K562 treated with DMSO at 1 percent for 12 hours (cell line): ENCODE measurements around the gene TCF3. TPM values are rescaled to one million over a fixed set of nuclear protein-coding genes. Genes with fewer than 3 reads are reported as not detected.

Experiments
- total RNA-seq: library from RNA; unstranded; fragments of 300-600 nt; gene quantifications from 2 replicates; pipeline ENCODE4 v1.2.3, GENCODE V29; 2022; ENCODE audit not compliant: insufficient read depth

Gene TCF3
- 47.2 and 94.8 TPM in 2 replicates for total RNA-seq

GRCh38 chr19:1652471-1653299, at the start of gene TCF3:
TCF3 (minus strand) TSS chr19:1652615; CDS start chr19:1650248, 2,367 bp downstream.

DNA sequence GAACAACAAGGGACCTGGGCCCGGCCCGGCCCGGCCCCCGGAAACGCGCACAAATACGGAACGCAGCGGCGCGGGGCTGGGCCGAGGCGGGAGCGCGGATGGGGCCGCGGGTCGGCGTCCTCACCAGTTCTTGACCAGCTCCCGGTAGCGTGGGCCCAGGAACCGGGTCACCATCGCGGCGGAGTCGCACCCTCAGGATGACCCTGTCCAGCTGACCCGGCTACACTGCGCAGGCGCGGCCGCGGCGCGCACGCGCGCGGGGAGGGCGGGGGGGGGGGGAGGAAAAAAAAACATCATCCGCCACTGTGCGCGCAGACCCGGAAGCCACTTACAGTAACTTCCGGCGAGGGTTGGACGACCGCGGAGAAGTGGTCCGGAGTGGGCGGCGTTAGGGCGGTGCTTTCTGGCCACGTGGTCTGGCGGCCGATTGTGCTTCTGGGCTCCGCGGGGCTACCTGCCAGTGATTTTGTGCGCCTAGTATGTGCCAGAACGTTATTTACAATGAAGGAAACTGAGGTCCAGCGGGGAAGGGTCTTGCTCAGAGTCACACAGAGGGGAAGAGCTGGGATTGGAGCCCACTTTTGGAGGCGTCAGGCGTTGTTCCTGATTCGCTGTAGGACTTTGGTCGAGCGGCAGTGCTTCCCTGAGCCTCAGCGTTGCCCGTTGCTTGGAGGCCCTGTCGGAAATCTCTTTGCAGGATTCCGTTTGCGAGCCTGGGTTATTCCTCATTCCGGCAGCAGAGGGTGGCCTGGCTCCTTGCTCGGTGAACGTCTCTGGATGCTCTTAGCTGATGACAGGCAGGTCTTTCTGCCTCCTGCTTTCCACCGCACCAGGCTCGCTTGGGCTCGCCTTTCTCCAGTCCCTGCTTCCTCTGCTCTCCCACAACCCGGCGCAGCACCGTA, 46.9 kb downstream of the TCF3 start, which contains the start of gene UQCR11:
UQCR11 (minus strand) TSS at position 227 of the 902 bp plus-strand sequence; CDS start at position 174, 53 bp downstream.

DNA sequence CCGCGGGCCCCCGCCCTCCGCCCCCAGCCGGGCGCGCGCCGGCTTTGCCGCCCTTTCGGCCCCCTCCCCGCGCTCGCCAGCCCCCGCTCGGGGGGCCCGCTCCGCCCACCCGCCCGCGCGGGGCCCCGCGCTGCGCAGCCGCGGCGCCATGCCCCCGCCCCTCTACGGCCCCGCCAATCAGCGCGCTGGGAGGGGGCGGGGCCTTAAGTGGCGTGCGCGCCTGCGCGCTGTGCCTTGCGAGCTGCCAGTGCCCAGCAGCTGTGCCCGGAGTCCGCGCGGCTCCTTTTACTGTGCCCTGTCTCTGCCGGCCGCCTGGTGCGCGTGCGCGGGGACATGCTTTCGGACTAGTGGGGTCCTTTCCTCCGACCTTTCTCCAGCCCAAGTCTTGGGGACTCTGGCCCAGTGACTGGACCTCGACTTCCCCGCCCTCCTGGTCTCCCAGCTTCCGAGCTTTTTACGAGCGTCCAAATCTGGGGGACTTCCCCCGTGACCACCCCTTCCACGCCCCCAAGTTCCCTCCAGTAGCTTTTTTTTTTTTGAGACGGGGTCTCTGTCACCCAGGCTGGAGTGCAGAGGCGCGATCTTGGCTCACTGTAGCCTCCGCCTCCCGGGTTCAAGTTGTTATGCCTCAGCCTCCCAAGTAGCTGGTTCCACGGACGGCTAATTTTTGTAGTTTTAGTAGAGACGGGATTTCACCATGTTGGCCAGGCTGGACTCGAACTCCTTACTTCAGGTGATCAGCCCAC, 59.5 kb downstream of the TCF3 start, which contains the start of gene MBD3:
MBD3 (minus strand) TSS at position 111 of the 746 bp plus-strand sequence. CDS start 234 bp downstream, outside the sequence.

GRCh38 chr19:1568320-1569019, 83.9 kb downstream of the TCF3 start, which contains the start of gene MEX3D:
MEX3D (minus strand) TSS chr19:1568325; CDS start chr19:1568058, 267 bp downstream.

Other genes with a start within 250 kb of the TCF3 start
- 92.5 and 122 TPM in 2 replicates for gene DAZAP1, start 245.0 kb downstream of the TCF3 start, total RNA-seq
- gene RPS15, start 214.2 kb downstream of the TCF3 start, total RNA-seq: 5,123 and 6,382 TPM in 2 replicates
- 1.0 TPM in 1 of 2 replicates, not detected in the other for gene APC2, start 202.5 kb downstream of the TCF3 start, total RNA-seq
- 30.4 and 46.1 TPM in 2 replicates for gene C19orf25, start 173.4 kb downstream of the TCF3 start, total RNA-seq
- 3.8 TPM in 2 replicates for gene PCSK4, start 162.3 kb downstream of the TCF3 start, total RNA-seq
- gene REEP6, start 161.4 kb downstream of the TCF3 start, total RNA-seq: 45.7 and 46.9 TPM in 2 replicates
- gene ADAMTSL5, start 139.6 kb downstream of the TCF3 start, total RNA-seq: 7.4 and 8.0 TPM in 2 replicates
- gene PLK5, start 128.5 kb downstream of the TCF3 start, total RNA-seq: not detected in 2 replicates
- 22.5 and 30.1 TPM in 2 replicates for gene MEX3D, start 84.3 kb downstream of the TCF3 start, total RNA-seq
- gene MBD3, start 59.8 kb downstream of the TCF3 start, total RNA-seq: 101 and 130 TPM in 2 replicates
- gene UQCR11, start 47.2 kb downstream of the TCF3 start, total RNA-seq: 63.8 and 106 TPM in 2 replicates
- not detected in 2 replicates for gene ONECUT3, start 100.9 kb upstream of the TCF3 start, total RNA-seq
- 1.8 and 4.2 TPM in 2 replicates for gene ATP8B3, start 159.7 kb upstream of the TCF3 start, total RNA-seq
- 20.9 and 35.6 TPM in 2 replicates for gene REXO1, start 195.9 kb upstream of the TCF3 start, total RNA-seq
- 16.0 and 23.1 TPM in 2 replicates for gene KLF16, start 211.0 kb upstream of the TCF3 start, total RNA-seq
- 134 and 194 TPM in 2 replicates for gene ABHD17A, start 232.9 kb upstream of the TCF3 start, total RNA-seq